NCI-H510A (cell line): Measurements from ENCODE around the gene NRCAM.
A peak's percentile ranks its signal among the peaks of the same experiment; 100 is the strongest.

Source experiments
- DNase-seq: peaks from one replicate; lab custom pipeline; 2025; lab: John Stamatoyannopoulos, UW

The NRCAM gene

GRCh38 chr7:108459922-108460551 is 3.8 kb upstream of the NRCAM start:
- DNase-seq: no peak

- no peak for DNase-seq
Measured at GRCh38 chr7:108457871-108458270, 1.6 kb upstream of the NRCAM start.

GRCh38 chr7:108456845-108457540 is 757 bp upstream of the NRCAM start:
- no peak for DNase-seq

DNA sequence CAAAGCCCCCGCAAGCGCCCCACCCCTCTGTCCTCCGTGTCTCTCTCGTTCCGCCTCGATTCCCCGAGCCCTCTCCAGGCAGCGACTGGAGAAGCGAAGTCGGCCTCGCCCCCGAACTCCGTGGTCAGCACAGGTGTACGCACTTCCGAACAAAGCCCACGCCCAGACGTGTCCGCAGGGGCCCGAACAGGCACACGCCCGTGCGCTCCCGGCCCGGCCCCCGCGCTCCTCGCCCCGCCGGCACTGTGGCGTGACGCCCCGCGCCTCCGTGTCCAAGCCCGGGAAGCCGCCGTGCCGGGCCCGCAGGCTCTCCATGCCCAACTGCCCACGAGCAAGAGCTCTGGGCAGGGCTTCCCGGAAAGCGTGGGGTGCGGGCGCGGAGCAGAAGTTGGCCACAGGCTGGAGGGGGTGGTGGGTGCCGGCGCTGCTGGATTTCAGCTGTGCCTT is 662 bp downstream of the NRCAM start:
- DNase-seq: no peak

DNA sequence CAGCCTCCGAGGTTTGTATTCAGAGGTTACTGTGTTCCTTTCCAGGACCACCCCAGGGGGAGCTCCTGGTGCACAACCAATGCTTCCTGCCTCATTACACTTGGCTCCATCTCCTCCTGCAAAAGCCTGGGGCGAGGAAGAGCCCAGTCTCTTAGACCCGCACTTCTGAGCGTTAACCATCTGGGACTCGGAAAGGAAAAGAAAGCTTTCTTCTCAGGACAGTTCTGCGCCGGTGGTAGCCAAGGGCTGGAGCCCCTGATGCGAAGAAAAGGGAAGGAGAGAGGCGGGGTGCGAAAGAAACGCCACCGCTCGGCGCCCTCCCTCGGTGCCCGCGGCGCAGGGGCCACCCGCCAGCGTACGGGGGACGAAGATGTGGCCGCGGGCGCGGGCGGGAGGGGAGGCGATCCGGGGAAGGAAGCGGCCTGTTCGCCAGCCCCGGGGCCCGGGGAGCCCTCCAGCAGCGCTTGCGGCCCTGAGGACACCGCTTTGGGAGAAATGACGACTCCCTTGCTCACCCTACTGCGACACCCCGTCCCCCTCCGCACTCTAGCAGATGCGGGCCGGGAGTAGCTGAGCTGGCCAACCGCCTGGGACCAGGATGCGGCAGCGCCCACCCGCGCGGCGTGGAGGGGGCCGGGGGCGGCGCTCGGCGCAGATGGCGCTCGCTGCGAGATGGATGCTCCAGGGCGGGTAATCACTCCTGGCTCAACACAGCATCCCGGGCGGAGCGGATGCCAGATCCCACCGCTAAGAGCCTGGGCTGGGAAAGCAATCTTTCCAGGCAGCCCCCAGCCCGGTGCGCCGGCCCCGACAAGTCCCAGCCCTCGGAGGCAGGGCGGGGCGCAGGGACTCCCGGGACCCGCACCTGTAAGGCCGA is 1.3 kb downstream of the NRCAM start:
- DNase-seq: no peak

GRCh38 chr7:108454317-108454673 is 1.9 kb downstream of the NRCAM start:
- no peak for DNase-seq

DNA sequence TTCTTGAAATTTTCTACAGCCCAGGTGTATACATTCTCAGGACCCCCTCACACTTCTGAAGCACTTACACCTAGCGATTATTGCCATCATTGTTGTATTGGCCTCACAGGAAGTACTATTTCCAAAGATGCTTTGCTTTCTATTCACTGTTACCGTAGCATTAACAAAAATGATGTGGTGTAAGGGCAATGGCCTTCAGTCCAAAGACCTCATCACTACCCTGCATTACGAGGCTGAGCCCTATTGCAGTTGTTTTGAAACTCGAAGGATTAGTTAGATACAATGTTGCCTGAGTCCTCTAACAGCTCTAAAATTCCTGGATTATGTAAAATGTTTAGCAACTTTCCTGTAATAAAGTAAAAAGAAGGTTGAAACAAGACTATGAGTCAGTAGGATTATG is 2.9 kb downstream of the NRCAM start:
- DNase-seq: no peak

GRCh38 chr7:108452707-108453106 is 3.5 kb downstream of the NRCAM start:
- DNase-seq: no peak

DNA sequence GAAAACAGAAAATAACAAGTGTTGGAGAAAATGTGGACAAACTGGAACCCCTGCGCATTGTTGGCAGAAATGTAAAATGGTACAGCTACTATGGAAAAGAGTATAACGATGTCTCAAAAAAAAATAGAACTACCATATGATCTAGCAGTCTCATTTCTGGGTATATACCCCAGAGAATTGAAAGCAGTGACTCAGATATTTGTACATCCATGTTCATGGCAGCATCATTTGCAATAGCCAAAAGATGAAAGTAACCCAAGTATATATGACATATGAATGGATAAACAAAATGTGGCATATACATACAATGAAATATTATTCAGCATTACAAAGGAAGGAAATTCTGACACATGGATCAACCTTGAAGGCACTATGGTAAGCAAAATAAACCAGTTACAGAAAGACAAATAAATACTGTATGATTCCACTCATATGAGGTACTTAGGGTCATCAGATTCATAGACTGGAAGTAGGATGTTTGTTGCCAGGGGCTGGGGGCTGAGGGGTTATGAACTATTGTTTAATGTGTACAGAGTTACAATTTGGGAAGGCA is 4.9 kb downstream of the NRCAM start:
- no peak for DNase-seq

DNA sequence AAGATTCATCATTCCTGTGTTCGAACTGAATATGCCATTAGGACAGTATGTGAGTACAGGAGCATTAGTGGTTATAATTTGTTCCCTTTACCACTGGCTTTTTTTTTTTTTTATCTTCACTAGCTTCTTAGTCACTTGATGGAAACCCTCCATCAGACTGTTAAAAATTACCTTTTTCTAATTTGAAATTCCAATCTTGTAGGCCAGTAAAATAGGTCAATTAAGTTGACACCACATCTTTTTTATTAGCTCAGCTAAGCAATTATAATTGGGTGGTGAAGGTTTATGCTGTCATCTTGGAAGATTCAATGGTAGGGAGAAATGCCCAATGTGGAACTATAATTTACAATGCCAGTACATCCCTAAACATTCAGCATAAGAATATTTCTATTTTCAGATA is 6.1 kb downstream of the NRCAM start:
- no peak for DNase-seq

DNA sequence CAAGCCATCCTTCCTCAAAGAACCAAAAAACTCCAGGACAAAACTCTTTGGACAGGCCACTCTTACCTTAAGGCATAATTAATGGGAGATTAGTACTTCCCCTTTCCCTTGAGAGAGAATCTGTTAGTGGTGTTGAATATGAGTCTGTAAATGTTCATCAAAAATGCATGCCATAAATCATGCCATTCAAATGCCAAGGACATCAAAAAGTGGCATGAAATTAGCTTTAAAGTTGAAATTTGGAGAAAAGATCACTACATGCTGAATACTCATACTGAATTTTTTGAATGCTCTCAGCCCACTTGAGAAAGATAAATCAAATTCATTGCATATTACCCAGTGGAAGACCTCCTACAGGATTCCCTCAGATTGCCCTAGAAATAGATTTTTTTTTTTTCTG is 6.7 kb downstream of the NRCAM start:
- no peak for DNase-seq

GRCh38 chr7:108448584-108449505 is 7.4 kb downstream of the NRCAM start:
- DNase-seq: no peak

DNA sequence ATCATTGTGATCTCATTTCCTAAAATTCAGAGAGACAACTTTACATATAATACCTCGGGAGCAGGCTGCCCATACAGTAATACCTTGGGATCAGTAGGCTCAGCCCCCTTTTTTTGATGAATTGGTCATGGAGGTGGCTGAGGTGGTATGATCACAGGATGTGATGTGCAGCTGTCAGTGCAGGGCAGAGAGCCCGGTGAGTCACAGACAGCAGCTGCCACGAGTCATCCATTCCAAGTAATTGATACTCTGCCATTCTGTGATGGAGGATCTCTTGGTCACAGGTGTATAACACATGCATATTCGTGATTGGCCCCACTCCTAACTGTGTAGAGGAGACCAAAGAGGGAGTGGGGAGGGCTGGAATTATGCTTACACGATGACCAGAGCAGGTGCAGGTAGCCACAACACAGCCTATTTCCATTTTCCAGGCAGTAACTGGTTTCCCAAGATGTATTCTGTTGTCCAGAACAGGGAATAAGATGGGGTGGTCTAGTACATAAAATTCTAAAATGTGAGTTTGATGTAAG is 14.1 kb downstream of the NRCAM start:
- peak; percentile 61 for DNase-seq

DNA sequence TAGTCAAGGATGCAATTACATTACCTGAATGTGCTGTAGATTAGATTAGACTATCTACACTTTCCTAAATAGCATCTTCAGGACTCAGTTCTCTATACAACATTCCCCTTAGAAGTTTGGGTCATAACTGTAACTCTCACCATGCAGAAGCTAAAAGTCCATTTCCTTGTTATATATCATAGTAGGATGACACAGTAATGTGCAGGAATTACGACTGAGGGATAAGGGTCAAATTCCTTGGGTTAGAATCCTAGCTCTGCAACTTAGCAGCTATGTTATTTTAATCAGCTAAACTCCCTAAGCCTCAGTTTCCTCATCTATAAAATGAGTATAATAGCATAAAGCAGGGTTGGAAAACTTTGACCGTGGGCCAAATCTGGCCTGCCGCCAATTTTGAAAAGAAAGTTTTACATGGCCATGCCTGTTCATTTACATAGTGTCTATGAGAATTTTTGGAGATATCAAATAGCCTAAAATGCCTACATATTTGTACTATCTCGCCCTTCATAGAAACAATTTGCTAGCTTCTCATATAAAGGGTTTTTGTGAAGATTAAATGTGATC is 14.8 kb downstream of the NRCAM start:
- DNase-seq: no peak

- no peak for DNase-seq
Measured at GRCh38 chr7:108440613-108441012, 15.6 kb downstream of the NRCAM start.

DNA sequence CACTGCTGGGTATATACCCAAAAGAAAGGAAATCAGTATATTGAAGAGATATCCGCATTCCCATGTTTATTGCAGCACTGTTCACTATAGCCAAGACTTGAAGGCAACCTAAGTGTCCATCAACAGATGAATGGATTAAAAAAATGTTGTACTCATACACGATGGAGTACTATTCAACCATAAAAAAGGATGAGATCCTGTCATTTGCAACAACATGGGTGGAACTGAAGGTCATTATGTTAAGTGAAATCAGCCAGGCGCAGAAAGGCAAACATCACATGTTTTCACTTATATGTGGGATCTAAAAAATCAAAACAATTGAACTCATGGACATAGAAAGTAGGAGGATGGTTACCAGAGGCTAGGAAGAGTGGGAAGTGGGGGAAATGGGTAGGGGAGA is 19.3 kb downstream of the NRCAM start:
- DNase-seq: no peak

DNA sequence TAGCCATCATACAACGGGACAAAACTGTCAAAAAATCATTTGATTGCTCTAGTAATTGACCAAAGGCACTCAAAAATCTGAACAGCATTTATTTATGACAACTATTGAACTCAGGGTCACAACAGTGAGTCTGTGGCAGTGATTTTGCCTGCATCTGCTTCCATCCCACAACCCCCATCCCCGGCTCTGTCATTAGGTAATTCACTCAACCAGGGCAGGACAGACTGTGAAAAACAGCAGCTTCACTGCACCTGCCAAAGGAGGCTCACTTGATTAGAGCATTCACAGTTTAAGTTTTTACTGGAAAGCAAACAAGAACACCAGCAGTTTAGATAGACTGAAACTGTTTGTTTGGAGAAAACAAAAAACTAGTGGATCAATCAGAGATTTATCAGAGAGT is 22.2 kb downstream of the NRCAM start:
- no peak for DNase-seq

DNA sequence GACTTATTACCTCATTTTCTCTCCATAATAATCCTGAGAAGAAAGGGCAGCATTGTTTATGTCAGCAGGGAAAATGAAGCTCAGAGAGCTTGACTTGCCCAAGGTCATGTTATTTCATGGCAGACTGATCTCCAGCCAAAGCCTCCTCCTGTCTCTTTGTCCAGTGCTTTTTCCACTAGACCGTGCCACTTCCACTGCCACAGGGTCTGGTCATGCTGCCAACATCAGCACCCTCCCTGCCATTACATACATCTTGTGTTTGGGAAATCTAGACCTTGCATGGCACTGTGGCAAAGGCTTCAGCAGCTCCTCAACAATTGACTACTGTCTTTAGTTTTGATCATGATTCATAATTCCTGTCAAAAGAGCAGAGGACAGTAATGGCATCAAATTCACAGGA is 25.1 kb downstream of the NRCAM start:
- no peak for DNase-seq

- no peak for DNase-seq
Measured at GRCh38 chr7:108430664-108431063, 25.6 kb downstream of the NRCAM start.

DNA sequence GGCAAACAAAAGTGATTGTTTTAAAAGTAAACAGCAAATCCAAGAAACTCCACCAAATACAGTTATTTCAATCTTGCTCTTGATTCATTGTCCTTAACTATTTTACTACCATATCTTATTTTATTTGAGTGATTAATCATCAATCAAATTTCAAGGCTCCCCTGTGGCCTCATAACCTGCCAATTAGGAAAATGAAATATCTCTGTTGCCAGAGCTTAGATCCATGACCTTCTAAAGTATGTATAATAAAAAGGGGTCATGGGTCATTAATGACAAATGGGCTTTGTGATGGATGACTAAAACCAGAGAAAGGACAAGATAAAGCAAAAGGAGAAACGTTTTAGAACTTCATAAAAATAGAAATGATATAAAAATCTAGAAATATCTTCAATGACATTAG is 28.5 kb downstream of the NRCAM start:
- DNase-seq: no peak

DNA sequence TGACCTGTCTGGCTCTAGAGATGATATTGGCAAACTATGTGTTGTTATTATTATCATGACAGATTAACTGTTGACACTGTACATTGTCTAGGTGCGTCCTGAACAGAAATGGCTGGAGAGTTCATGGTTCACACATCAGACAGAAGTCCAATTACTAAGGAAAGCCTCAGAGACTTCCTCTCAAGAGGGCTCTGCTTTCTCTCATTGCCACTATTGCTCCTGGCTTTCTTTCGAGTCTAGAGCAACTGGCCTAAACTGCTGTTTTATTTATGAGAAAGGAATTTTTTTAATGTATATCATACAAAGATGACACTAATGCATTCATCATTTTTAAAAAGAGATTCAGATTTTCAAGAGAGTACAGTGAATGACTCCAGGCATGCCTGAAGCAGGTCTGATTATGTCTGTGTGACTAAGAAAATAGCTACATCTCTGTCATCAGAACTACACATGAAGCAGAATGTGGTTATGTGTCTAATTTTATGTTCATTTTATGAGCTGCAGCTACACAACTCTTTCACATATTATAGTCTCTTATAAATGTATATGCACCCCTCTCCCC is 30.4 kb downstream of the NRCAM start:
- no peak for DNase-seq
